Pulmonary artery endothelial cell (primary cell): Measurements from ENCODE around the gene MLEC. TPM values are rescaled to one million over a fixed set of nuclear protein-coding genes. Genes with fewer than 3 reads are reported as not detected.
"Not testable (repeated sequence)": the region's sequence is repeated elsewhere in the genome, so short reads cannot be mapped to it uniquely, and the experiment has no call there.

ENCODE experiments used
- DNase-seq: peaks from one replicate; pipeline ENCODE4 v3.0.0-alpha.2; 2011; ENCODE audit warnings: low read depth, low spot score
- total RNA-seq: library from RNA; depleted of rRNA; stranded (reverse); fragments of >200 nt; gene quantifications from 2 replicates; pipeline ENCODE4 v1.2.3, GENCODE V29; 2014

MLEC gene
- total RNA-seq, 1 donor from 2014 or later: 57.8 TPM

- DNase-seq: no peak
Observed at GRCh38 chr12:120662879-120663278, 24.1 kb upstream of the MLEC start.

DNA sequence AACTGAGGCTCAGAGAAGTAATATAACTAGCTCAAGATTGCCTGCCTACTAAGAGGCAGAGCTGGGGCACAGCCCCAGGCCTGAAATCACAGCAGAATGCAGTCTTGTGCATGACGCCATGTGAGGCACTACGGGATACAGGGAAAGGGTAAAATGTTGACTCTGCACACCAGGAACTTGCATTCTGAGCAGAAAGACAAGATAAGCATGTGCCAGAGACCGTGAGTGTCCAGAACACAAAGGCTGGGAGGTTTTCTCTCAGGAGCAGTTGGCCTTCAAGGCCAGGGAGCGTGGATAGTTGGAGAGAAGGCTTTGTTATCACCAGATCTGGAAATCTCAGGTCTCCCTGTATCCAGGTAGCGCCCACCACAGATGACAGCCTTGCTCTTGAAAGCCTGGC lies 23.2 kb upstream of the MLEC start:
- no peak for DNase-seq

DNA sequence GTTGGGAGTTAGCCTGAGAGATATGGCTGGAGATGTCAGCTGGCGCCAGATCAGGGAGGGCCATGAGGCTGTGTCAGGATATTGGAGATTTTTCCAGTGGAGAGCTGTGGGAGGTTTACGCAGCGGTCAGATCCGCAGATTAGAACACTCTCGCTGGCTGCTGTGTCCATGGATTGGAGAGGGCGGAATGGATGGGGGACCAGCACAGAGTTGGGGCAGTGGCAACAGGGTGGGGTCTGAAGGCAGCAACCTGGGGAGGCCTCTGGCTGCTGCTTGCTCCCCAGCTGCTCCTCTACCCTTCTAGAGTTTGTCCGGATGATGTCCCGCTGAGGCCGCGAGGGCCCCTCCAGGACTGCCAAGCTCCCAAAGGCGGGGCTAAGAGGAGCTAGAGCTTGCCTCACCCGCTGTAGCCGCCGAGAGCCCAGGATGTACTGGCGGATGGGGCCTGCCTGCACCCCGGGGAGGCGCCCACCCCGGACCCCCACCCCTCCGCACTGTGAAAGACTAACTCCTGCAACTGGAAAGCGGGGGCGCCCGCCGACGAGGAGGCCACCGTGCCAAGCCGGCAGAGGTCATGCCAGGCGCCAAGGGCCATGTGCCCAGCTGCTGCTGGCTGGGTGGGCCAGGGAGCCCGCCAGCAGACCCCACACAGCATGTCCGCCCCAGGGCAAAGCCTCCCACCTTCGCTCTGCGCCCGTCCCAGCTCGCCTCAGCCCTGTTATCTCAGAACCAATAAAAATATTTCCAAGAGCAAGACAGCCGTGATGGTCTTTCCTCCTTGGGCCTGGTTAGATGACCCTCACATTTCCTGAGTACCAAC lies 20.2 kb upstream of the MLEC start:
- DNase-seq: no peak

DNA sequence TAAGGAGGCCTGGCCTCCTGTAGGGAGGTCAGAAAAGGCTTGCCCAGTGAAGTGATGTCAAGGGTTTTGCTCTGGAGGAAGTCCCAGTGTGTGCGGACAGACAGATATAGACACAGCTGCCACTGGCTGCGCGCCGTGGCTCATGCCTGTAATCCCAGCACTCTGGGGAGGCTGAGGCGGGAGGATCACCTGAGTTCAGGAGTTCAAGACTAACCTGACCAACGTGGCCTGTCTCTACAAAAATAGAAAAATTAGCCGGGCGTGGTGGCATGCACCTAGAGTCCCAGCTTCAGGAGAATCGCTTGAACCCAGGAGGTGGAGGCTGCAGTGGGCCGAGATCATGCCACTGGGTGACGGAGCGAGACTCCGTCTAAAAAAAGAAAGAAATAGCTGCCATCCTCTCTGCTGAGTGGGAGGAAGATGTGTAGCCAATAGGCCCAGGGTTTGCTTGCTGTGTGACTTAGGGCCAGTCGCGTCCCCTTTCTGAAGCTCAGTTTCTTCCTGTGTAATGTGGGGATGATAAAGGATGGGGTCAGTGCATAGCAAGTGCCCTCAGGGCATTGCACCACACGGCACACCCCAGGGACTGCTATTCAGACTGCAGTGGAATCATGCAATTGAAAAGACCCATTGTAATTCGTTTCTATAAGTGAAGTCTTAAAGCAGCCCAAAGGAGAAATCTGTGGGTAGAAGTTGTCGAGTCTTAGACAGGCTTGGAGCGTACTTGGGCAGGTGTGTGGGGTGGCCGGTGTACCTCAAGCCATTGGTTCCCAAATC lies 18.7 kb upstream of the MLEC start:
- no peak for DNase-seq

GRCh38 chr12:120668868-120669840 lies 17.8 kb upstream of the MLEC start:
- no peak for DNase-seq

DNA sequence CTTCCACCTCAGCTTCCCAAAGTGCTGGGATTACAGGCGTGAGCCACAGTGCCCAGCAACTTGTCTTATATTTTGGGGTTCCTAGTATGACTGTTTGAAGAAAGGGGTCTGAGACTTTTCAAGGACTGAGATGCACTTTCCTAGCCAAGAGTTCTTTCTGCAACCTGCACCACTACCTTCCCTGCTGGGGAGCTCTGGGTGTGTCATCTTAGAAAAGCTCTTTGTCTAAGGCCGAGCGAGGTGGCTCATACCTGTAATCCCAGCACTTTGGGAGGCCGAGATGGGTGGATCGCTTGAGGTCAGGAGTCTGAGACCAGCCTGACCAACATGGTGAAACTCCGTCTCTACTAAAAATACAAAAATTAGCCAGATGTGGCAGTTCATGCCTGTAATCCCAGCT lies 16.7 kb upstream of the MLEC start:
- not testable (repeated sequence) for DNase-seq

DNA sequence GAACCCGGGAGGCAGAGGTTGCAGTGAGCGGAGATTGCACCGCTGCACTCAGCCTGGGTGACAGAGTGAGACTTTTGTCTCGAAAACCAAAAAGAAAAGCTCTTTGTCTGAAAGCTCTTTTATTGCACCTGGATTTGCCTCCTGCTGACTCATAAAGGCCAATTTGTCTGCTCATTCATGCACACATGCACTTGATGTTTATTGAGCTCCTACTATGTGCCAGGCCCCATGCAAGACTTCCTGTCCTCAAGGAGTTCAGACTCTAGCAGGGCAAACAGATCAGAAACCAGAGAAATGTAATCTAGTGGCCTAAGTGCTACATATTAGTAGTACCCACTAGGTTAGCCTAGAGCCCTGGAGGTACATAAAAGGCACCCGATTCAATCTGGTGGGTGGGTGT lies 16.3 kb upstream of the MLEC start:
- no peak for DNase-seq

DNA sequence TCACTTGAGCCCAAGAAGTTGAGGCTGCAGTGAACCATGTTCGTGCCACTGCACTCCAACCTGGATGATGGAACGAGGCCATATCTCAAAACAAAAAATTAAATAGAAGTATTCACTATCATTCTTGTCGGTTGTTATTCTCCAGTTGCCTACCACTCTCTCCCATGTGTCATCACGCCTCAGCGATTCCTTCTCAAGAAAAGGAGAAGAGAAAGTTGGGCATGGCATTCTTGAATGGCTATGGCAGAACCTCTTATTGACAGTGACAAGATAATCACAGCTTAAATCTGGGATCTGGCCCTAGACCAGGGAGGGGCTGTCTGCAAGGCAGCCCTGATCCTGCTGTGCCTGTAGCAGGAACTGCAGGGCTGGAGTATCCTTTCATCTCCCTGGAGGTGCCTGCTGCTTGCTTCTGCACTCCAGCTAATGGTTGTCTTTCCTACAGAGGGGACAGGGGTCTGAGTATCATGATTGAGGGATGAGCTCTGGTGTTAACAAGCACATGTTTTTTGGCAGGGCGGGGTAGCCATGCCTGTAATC lies 12.8 kb upstream of the MLEC start:
- DNase-seq: no peak

GRCh38 chr12:120677765-120678473 lies 9.0 kb upstream of the MLEC start:
- DNase-seq: peak; percentile 35

DNA sequence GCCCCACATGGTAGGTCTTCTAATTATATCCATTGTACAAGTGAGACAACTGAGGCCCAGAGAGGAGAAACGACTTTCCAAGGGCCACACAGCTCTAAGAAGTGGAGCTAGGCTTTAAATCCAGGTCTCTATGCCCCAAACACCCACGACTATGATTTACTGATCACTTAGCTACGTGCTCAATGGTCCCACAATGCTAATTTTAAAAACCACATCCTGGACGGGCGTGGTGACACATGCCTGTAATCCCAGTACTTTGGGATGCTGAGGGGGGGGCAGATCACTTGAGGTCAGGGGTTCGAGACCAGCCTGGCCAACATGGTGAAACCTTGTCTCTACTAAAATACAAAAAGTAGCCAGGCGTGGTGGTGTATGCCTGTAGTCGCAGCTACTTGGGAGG lies 8.4 kb upstream of the MLEC start:
- no peak for DNase-seq

DNA sequence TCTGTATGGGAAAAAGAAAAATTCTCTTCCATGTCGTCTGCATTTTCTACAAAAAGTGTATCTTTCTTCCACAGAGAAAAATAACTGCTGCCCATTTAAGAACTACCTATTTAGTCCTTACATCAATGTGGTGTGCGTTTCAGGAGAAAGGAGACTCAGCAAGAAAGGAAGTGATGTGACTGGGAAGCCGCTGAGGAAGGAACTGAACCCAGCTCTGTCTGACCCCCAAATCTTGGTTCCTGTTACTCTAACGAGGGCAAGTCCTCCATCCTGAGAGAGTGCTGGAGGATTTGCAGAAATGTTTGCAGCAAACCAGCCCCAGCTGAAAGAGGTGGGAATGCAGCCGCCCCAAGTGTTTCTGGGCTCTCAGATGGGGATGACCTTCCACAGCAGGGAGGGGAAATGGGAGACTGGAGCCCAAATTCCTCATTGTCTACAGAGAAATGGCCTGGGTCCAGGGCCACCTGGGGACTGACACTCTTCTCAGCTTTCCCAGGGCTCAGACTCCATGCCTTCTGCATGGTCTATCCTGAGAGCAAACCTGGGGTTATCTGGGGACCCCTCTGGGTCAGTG lies 6.7 kb upstream of the MLEC start:
- DNase-seq: no peak

- no peak for DNase-seq
Observed at GRCh38 chr12:120684523-120684932, 2.4 kb upstream of the MLEC start.

GRCh38 chr12:120685522-120685921 lies 1.4 kb upstream of the MLEC start:
- no peak for DNase-seq

DNA sequence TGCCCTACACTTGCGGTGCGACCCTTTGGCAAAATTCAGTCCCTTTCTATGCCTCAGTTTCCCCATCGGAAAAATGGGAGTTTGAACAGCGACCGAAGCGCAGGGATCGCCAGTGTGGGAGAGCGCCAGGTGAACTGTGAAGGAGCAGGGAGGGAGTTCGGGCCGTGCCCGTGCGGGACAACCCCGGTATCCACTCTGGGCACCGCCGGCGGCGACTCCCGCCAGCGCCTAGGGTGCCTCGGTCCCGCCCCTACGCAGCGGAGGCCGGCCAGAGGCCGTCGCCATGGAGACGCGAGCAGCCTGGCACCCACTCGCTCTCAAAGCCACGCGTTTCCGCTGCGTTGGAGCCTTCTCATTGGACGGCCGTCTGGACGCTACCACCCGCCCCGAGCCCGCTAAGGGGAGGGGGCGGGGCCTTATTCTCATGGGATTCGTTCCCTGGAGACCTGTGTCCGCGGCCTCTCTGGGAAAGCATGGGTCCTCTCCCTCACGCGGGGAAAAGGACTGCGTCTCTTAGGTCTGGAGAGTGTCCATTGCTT lies 729 bp upstream of the MLEC start:
- peak; percentile 92 for DNase-seq

DNA sequence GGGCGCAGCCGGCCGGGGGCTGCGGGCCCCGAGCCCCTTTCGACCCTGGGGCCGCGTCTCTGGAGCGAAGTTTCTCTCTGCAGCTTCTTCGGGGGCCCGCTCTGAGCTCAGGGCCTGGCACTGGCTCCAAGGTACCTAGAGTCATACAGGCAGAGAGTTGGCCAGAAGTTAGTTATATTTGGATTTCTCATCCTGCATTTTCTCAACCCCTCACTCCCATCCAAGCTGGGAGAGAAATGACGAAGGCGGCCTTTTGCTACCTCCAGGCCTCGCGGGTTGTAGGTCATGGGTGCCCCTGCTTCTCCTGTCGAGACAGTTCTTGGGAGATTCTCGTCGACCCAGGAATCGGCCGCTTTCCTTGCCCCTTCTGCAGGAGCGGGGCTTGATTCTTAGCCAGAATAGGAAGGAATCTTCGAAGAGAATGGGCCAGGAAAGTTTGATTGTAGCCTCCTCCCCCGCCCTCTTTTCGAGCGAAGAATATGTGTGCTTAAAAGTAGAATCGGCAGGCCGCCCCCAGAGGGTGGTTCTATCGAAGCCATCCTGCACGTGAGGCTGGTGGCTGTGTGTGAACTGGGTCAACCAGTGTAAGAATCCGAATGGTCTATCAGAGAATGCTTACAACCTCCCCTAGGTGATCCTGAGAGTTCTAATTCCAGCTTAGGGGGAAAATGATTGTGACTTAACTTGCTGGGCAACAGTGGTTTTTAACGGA lies 785 bp downstream of the MLEC start:
- no peak for DNase-seq

- DNase-seq: no peak
Observed at GRCh38 chr12:120688527-120689071, 1.6 kb downstream of the MLEC start.

GRCh38 chr12:120689397-120690082 lies 2.6 kb downstream of the MLEC start:
- DNase-seq: no peak

GRCh38 chr12:120690083-120690450 lies 3.1 kb downstream of the MLEC start:
- DNase-seq: no peak

- DNase-seq: no peak
Observed at GRCh38 chr12:120690978-120691377, 4.0 kb downstream of the MLEC start.
